ENCODE data around the gene GSS. TPM values are rescaled to one million over a fixed set of nuclear protein-coding genes. Genes with fewer than 3 reads are reported as not detected.

Gene GSS
- total RNA-seq, 1 experiment from 2014 or later = 53.5 TPM

DNA sequence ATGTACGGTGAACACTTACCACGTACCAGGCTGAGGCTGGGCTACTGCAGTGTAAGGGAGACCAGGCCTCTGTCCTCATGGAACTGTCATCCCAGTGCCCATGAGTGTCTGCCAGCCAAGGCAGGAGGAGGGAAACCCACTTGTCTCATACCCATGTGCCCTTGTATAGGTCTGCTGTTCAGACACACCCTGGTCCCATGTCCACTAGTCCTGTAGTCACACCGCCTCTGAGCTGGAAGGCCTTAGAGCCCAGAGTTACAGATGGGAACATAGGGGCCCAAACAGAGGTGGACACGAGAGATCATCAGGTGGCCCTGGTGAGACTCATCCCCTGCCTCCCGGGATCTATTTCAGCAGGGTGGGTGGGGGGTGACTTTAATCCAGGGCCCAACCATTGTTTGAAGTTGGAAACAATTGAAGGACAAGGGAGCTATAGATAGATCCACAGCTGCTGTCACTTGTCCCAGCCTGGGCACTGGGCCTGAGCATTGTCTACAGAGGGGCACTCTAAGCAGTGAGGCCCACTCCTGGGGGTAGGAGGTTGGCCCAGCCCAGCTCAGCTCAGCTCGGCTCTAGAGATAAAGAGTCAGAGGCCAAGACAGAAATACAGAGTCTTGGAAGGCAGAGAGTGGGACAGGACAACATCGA, 14.7 kb upstream of the GSS start:
- Histone ChIP-seq H3K9me3 (ENCODE audit: low read depth, low read length, poor library complexity, severe bottlenecking) (no peaks in the 10 kb centered on the region), H3K27ac (ENCODE audit: low read depth, low read length, poor library complexity, severe bottlenecking) (no peak overlapping the region), H3K4me3 (ENCODE audit: low read depth, low read length, poor library complexity, severe bottlenecking) (no peak overlapping the region), H3K27me3 (replicated peaks; ENCODE audit: insufficient read depth, low read depth, low read length, poor library complexity) (no peaks in the 10 kb centered on the region), H3K4me1 (ENCODE audit: insufficient read depth, low read length, poor library complexity, severe bottlenecking) (no peaks in the 10 kb centered on the region), H3K36me3 (ENCODE audit: insufficient read depth, low read length, poor library complexity, severe bottlenecking) (no peaks in the 10 kb centered on the region)
- intact Hi-C loops (cut with micrococcal nuclease; ENCODE audit: unreplicated experiment) = no loop called here
- no peak for TF ChIP-seq EZH2 (IDR thresholded peaks at IDR 0.05; ENCODE audit: borderline replicate concordance, low read depth, low read length, poor library complexity, severe bottlenecking)
- TF ChIP-seq, protein P1, sequence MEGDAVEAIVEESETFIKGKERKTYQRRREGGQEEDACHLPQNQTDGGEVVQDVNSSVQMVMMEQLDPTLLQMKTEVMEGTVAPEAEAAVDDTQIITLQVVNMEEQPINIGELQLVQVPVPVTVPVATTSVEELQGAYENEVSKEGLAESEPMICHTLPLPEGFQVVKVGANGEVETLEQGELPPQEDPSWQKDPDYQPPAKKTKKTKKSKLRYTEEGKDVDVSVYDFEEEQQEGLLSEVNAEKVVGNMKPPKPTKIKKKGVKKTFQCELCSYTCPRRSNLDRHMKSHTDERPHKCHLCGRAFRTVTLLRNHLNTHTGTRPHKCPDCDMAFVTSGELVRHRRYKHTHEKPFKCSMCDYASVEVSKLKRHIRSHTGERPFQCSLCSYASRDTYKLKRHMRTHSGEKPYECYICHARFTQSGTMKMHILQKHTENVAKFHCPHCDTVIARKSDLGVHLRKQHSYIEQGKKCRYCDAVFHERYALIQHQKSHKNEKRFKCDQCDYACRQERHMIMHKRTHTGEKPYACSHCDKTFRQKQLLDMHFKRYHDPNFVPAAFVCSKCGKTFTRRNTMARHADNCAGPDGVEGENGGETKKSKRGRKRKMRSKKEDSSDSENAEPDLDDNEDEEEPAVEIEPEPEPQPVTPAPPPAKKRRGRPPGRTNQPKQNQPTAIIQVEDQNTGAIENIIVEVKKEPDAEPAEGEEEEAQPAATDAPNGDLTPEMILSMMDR (conservative IDR thresholded peaks at IDR 0.05; ENCODE audit: low read depth, low read length) = no peak
- POLR2A ChIA-PET (ENCODE audit: low non-redundant PET) = no interaction called here
- BruUV-seq (replicated peaks) = no TSS peak
- CTCF ChIA-PET = no interaction called here
- DNase-seq (ENCODE audit: low spot score) = no peak

GRCh38 chr20:34968042-34968775, 12.6 kb upstream of the GSS start:
- intact Hi-C loops (cut with micrococcal nuclease; ENCODE audit: unreplicated experiment) = no loop called here
- Histone ChIP-seq H3K27me3 (replicated peaks; ENCODE audit: insufficient read depth, low read depth, low read length, poor library complexity) (peaks cover 4% of the 10 kb centered on the region), H3K36me3 (ENCODE audit: insufficient read depth, low read length, poor library complexity, severe bottlenecking) (no peaks in the 10 kb centered on the region), H3K9me3 (ENCODE audit: low read depth, low read length, poor library complexity, severe bottlenecking) (no peaks in the 10 kb centered on the region), H3K4me1 (ENCODE audit: insufficient read depth, low read length, poor library complexity, severe bottlenecking) (no peaks in the 10 kb centered on the region), H3K4me3 (ENCODE audit: low read depth, low read length, poor library complexity, severe bottlenecking) (no peak overlapping the region), H3K27ac (ENCODE audit: low read depth, low read length, poor library complexity, severe bottlenecking) (no peak overlapping the region)
- ChIA-PET CTCF (no interaction called here), POLR2A (ENCODE audit: low non-redundant PET) (no interaction called here)
- TF ChIP-seq, protein P1 (conservative IDR thresholded peaks at IDR 0.05; ENCODE audit: low read depth, low read length) = no peak
- TF ChIP-seq EZH2 (IDR thresholded peaks at IDR 0.05; ENCODE audit: borderline replicate concordance, low read depth, low read length, poor library complexity, severe bottlenecking) = no peak
- DNase-seq (ENCODE audit: low spot score) = no peak
- no TSS peak for BruUV-seq (replicated peaks)

DNA sequence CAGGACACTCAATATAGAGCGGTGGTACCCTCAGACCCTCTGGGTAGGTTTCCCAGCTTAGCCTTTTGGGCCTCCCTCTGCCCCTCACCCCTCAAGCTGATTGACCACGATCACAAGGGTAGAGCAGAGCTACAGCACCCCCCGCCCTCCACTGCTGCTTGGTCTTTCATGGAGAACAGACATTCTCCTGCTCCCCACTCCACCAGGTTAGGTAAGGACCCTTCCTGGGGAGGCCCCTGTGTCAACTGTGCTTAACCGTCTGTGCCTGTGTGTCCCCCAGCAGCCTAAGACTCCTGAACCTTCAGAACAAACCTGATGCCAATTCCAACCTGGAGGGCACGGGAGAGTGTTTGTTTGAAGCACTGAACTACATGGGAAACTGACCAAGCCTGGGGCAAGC, 11.8 kb upstream of the GSS start:
- POLR2A ChIA-PET (ENCODE audit: low non-redundant PET) = no interaction called here
- peaks cover 4% of the 10 kb centered on the region for H3K27me3 ChIP-seq (replicated peaks; ENCODE audit: insufficient read depth, low read depth, low read length, poor library complexity)
- no peaks in the 10 kb centered on the region for H3K4me1 ChIP-seq (ENCODE audit: insufficient read depth, low read length, poor library complexity, severe bottlenecking)
- H3K9me3 ChIP-seq (ENCODE audit: low read depth, low read length, poor library complexity, severe bottlenecking) = no peaks in the 10 kb centered on the region
- CTCF ChIA-PET = no interaction called here
- no TSS peak for BruUV-seq (replicated peaks)
- H3K4me3 ChIP-seq (ENCODE audit: low read depth, low read length, poor library complexity, severe bottlenecking) = no peak overlapping the region
- intact Hi-C loops (cut with micrococcal nuclease; ENCODE audit: unreplicated experiment) = no loop called here
- no peak for TF ChIP-seq EZH2 (IDR thresholded peaks at IDR 0.05; ENCODE audit: borderline replicate concordance, low read depth, low read length, poor library complexity, severe bottlenecking)
- TF ChIP-seq, protein P1 (conservative IDR thresholded peaks at IDR 0.05; ENCODE audit: low read depth, low read length) = no peak
- DNase-seq (ENCODE audit: low spot score) = no peak
- no peak overlapping the region for H3K27ac ChIP-seq (ENCODE audit: low read depth, low read length, poor library complexity, severe bottlenecking)
- no peaks in the 10 kb centered on the region for H3K36me3 ChIP-seq (ENCODE audit: insufficient read depth, low read length, poor library complexity, severe bottlenecking)

All from A673 (cell line).